Skeletal muscle tissue (tissue), 5 donors: ENCODE results near the gene CLASP1. TPM values are rescaled to one million over a fixed set of nuclear protein-coding genes. Genes with fewer than 3 reads are reported as not detected.

Experiments
- H3K27ac ChIP-seq: one replicate; pipeline ENCODE4 v1.7.0; 2013; ENCODE audit warnings: mild to moderate bottlenecking, low read depth, low read length, inconsistent platforms
- H3K27me3 ChIP-seq, 3 donors: one replicate each; pipeline ENCODE4 v1.7.0; 2013; ENCODE audit warnings: low read length in 3 of 3; ENCODE audit not compliant: control insufficient read depth in 3 of 3, insufficient read depth in 3 of 3
- H3K36me3 ChIP-seq, 3 donors: one replicate each; pipeline ENCODE4 v1.7.0; 2013; ENCODE audit warnings: low read length in 3 of 3; ENCODE audit not compliant: control insufficient read depth in 3 of 3, insufficient read depth in 3 of 3
- H3K4me1 ChIP-seq, 3 donors: one replicate each; pipeline ENCODE4 v1.7.0; 2013; ENCODE audit warnings: low read length in 3 of 3, mild to moderate bottlenecking in 3 of 3; ENCODE audit not compliant: control insufficient read depth in 3 of 3, insufficient read depth in 3 of 3
- H3K4me3 ChIP-seq, 3 donors: one replicate each; pipeline ENCODE4 v1.7.0; 2013; ENCODE audit warnings: low read length in 3 of 3
- H3K9ac ChIP-seq, 3 donors: one replicate each; pipeline ENCODE4 v1.7.0; 2013; ENCODE audit warnings: low read length in 3 of 3, mild to moderate bottlenecking in 3 of 3, moderate library complexity in 2 of 3, low read depth in 1 of 3
- H3K9me3 ChIP-seq, 3 donors: one replicate each; pipeline ENCODE4 v1.7.0; 2013; ENCODE audit warnings: low read length in 3 of 3; ENCODE audit not compliant: control insufficient read depth in 3 of 3
- small RNA-seq: library from RNA; depleted of rRNA; stranded (forward); fragments of <200 nt; gene quantifications from one replicate; pipeline ENCODE3, GENCODE V24; 2014
- total RNA-seq: library from RNA; depleted of rRNA; stranded (reverse); fragments of >200 nt; gene quantifications from one replicate; pipeline ENCODE4 v1.2.3, GENCODE V29; 2014
- donor health status: Osteomylitis.

Gene CLASP1
- total RNA-seq, 1 donor from 2014 or later = 74.1 TPM

DNA sequence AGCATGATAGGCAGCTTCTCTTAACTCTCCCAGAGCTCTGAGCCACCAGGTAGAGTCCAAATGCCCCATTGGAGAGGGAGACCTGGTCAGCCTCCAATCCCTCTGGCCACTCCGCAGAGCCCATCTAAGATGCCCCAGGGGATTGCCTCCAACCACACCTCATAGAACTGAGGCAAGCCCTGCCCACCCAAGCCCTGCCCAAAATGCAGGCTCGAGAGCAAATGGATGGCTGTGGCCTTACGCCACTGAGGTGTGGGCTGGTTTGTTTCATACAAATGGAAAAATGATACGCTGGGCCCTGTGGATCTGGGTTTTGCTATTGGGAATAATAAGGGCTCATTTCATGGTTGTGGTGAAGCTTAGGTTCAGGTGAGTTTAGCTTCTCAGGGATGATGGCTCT is 361.3 kb downstream of the CLASP1 start:
- Histone ChIP-seq H3K27ac (no peak overlapping the region), H3K9ac (no peak overlapping the region), H3K36me3 (no peaks in the 10 kb centered on the region), H3K4me1 (peaks cover 0 to 9% (median 0%) of the 10 kb centered on the region in 3 donors), H3K27me3 (peaks cover 8 to 24% (median 18%) of the 10 kb centered on the region in 3 donors), H3K4me3 (no peak overlapping the region), H3K9me3 (no peaks in the 10 kb centered on the region)

Small RNA genes lying within 50 kb of the gene (small RNA-seq; reads per million reads assigned to genes)
- not detected for gene RF00019
- gene RNU4ATAC = 710 reads per million, percentile 98 among the genes with 10 or more reads in this experiment

Other genes starting within 250 kb of the CLASP1 start
- gene RNU4ATAC, start 118.6 kb downstream of the CLASP1 start, total RNA-seq = not detected
- gene NIFK, start 87.4 kb upstream of the CLASP1 start, total RNA-seq = 39.7 TPM
- gene TSN, start 106.2 kb upstream of the CLASP1 start, total RNA-seq = 54.3 TPM